Measurements from ENCODE around the gene MRPS18A.

The MRPS18A gene

GRCh38 chr6:43717822-43718221 is 30.2 kb upstream of the MRPS18A start:
- no peak overlapping the region for H3K4me3 ChIP-seq (ENCODE audit: low read depth, low read length)
- TF ChIP-seq, protein P1, sequence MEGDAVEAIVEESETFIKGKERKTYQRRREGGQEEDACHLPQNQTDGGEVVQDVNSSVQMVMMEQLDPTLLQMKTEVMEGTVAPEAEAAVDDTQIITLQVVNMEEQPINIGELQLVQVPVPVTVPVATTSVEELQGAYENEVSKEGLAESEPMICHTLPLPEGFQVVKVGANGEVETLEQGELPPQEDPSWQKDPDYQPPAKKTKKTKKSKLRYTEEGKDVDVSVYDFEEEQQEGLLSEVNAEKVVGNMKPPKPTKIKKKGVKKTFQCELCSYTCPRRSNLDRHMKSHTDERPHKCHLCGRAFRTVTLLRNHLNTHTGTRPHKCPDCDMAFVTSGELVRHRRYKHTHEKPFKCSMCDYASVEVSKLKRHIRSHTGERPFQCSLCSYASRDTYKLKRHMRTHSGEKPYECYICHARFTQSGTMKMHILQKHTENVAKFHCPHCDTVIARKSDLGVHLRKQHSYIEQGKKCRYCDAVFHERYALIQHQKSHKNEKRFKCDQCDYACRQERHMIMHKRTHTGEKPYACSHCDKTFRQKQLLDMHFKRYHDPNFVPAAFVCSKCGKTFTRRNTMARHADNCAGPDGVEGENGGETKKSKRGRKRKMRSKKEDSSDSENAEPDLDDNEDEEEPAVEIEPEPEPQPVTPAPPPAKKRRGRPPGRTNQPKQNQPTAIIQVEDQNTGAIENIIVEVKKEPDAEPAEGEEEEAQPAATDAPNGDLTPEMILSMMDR (IDR thresholded peaks at IDR 0.05; ENCODE audit: control insufficient read depth, extremely low read depth, insufficient read depth), result no peak
- DNase-seq (ENCODE audit: low read depth), result no peak

DNA sequence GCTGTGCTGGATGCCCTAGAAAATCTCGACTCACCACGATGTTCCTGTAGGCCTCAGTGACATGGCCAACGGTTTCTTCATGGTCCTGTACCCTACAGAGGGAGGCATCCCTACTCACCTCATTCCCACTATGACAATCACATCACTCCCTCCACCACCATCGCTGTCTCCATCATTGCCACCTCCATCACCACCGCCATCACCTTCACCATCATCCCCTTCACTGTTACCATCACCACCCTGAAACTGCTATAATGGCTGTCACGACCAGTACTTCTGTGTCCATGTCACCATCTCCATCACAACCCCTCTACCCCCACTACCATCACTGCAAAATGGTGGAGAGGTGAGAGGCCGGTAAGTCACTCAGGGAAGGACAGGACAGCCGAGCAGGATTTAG is 29.8 kb upstream of the MRPS18A start:
- no peak overlapping the region for H3K4me3 ChIP-seq (ENCODE audit: low read depth, low read length)
- no peak for DNase-seq (ENCODE audit: low read depth)
- TF ChIP-seq, protein P1 (IDR thresholded peaks at IDR 0.05; ENCODE audit: control insufficient read depth, extremely low read depth, insufficient read depth), result no peak

GRCh38 chr6:43716099-43716498 is 28.5 kb upstream of the MRPS18A start:
- H3K4me3 ChIP-seq (ENCODE audit: low read depth, low read length), result no peak overlapping the region
- TF ChIP-seq, protein P1 (IDR thresholded peaks at IDR 0.05; ENCODE audit: control insufficient read depth, extremely low read depth, insufficient read depth), result no peak
- no peak for DNase-seq (ENCODE audit: low read depth)

GRCh38 chr6:43715056-43715788 is 27.6 kb upstream of the MRPS18A start:
- TF ChIP-seq, protein P1 (IDR thresholded peaks at IDR 0.05; ENCODE audit: control insufficient read depth, extremely low read depth, insufficient read depth), result no peak
- no peak for DNase-seq (ENCODE audit: low read depth)
- H3K4me3 ChIP-seq (ENCODE audit: low read depth, low read length), result no peak overlapping the region

DNA sequence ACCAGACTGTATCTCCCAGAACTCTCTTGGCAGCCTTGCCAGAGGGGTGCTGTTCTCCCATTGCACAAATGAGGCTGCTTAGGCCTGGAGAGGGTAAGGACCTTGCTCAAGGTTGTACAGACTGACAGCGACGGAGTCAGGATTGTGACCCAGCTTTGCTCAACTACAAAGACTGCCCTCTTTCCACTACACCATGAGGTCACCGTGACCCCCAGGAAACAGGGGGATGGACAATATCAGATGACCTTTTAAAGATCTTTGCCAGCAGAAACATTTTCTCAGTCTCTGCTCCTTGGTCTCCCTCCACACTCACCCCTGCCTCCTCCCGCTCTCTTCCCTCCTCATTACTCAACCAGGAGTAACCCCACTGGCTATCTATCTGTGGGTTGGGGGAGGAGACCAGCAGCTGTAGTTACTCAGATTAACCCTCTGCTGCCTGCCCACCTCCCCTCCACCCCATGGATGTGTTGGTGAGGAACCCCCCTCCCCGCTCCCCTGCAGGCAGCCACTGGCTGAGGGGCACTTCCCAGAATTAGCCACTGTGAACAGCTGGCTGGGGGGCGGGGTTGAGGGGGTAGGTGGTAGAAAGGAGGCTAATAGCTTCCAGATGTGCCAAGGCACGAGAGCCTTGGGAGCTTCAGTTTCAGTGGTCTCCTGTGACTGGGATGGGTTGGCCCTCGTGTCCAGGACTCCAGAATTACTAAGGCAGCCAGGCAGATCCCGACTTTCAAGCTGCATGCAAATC is 26.9 kb upstream of the MRPS18A start:
- TF ChIP-seq, protein P1 (IDR thresholded peaks at IDR 0.05; ENCODE audit: control insufficient read depth, extremely low read depth, insufficient read depth), result no peak
- no peak overlapping the region for H3K4me3 ChIP-seq (ENCODE audit: low read depth, low read length)
- no peak for DNase-seq (ENCODE audit: low read depth)

- no peak for DNase-seq (ENCODE audit: low read depth)
- H3K4me3 ChIP-seq (ENCODE audit: low read depth, low read length), result no peak overlapping the region
- TF ChIP-seq, protein P1 (IDR thresholded peaks at IDR 0.05; ENCODE audit: control insufficient read depth, extremely low read depth, insufficient read depth), result no peak
Observed at GRCh38 chr6:43713643-43714310, 26.2 kb upstream of the MRPS18A start.
